Uterus (tissue), 2 donors: ENCODE data around the gene PLS1.

Experiments
- CTCF ChIP-seq, 4 experiments: fragments of 200-600 bp in 2 of 4; fragments of 450-650 bp in 2 of 4; sonication (generic) in 2 of 4; IDR thresholded peaks; one replicate each; pipeline ENCODE4 v1.5.1; 2016 to 2019; ENCODE audit warnings: antibody characterized with exemption in 4 of 4, mild to moderate bottlenecking in 2 of 4, moderate library complexity in 1 of 4
- POLR2A ChIP-seq, 2 donors: fragments of 450-650 bp; IDR thresholded peaks; one replicate each; pipeline ENCODE4 v1.6.1; 2016; ENCODE audit warnings: antibody characterized with exemption in 2 of 2, mild to moderate bottlenecking in 1 of 2, moderate library complexity in 1 of 2

GRCh38 chr3:142609136-142609535 is 12.9 kb downstream of the PLS1 start:
- TF ChIP-seq POLR2A (IDR thresholded peaks at IDR 0.05) = no peak
- no peak for TF ChIP-seq CTCF (IDR thresholded peaks at IDR 0.05)
